T-helper 1 cell treated with Interleukin-12 subunit alpha and Interleukin-12 subunit beta and Interleukin-4 antibody, amounts not matched to agents 30 ng/mL and 1 ng/mL, for 36 hours (primary cell): Measurements from ENCODE around the gene NPIPB13. TPM values are rescaled to one million over a fixed set of nuclear protein-coding genes. Genes with fewer than 3 reads are reported as not detected.
"Not testable (repeated sequence)": the region's sequence is repeated elsewhere in the genome, so short reads cannot be mapped to it uniquely, and the experiment has no call there.

Experiments used
- intact Hi-C: fragments of 100-400 bp; cut with micrococcal nuclease; formaldehyde crosslinking; loops from one replicate; pipeline ENCODE4 v1.15.1; 2024
- total RNA-seq: library from RNA; stranded (reverse); gene quantifications from 2 replicates; pipeline ENCODE4 v1.2.3, GENCODE V29; 2022

NPIPB13 gene
- 10.8 and 19.5 TPM in 2 replicates for total RNA-seq

- intact Hi-C loops = not testable (repeated sequence)
These were observed at the start of gene NPIPB13 for GRCh38 chr16:30248379-30248778. TSS of gene NPIPB13 (minus strand) at chr16:30248479. CDS start at chr16:30245573, 2,906 bp downstream.

DNA sequence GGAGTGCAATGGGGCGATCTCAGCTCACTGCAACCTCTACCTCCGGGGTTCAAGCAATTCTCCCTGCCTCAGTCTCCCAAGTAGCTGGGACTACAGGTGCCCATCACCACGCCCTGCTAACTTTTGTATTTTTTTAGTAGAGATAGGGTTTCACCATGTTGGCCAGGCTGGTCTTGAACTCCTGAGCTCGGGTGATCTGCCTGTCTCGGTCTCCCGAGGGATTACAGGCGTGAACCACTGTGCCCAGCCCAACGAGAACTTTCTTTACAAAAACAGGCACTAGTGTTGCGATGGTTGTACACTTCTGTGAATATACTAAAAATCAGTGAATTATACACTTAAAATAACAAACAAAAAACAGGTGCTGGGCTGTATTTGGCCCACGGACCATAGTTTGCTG lies 34.1 kb upstream of the NPIPB13 start:
- intact Hi-C loops = not testable (repeated sequence)

DNA sequence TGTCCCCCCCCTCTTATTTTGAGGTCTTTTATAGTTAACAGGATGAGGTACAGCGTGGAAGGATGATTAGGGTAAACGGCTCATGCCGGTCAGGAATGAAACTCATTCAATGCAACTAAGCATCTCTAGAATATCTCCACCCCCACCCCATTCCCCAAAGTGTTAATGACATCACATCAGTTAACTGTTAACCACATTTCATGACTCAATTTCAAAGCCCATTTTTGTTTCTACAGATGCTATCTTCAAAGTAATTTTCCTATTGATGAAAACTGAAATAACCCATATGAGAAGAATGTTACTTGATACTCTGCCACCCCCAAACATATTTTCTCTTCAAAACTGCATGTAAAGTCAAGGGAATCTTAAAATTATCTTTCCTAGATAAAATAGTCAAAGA lies 30.2 kb upstream of the NPIPB13 start:
- intact Hi-C loops = not testable (repeated sequence)

GRCh38 chr16:30217082-30217481 lies 31.2 kb downstream of the NPIPB13 start:
- intact Hi-C loops = not testable (repeated sequence)

DNA sequence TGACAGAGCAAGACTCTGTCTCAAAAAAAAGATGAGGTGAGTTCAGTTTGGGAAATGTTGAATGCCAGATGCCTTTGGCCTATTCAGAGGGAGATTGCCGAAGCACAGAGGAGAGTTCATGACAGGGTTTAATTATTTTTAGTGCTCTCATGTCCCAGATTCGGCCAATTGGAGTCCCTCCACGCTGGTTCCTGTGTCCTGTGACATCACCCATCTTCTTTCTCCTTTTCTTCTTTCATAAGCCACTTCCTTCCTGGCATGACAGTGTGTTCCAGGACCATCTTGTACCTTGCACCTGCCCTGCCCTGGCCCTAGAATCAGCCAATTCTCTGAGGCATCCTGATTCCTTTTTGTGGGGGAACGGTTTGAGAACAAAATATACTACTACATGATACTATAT lies 36.9 kb downstream of the NPIPB13 start:
- intact Hi-C loops = not testable (repeated sequence)

- intact Hi-C loops = not testable (repeated sequence)
These were observed 39.2 kb downstream of the NPIPB13 start for GRCh38 chr16:30209032-30209431.

GRCh38 chr16:30207063-30207704 lies 41.1 kb downstream of the NPIPB13 start:
- intact Hi-C loops = not testable (repeated sequence)

GRCh38 chr16:30206252-30206651 lies 42.0 kb downstream of the NPIPB13 start:
- intact Hi-C loops = not testable (repeated sequence)

GRCh38 chr16:30205541-30206236 lies 42.6 kb downstream of the NPIPB13 start:
- intact Hi-C loops = not testable (repeated sequence)

DNA sequence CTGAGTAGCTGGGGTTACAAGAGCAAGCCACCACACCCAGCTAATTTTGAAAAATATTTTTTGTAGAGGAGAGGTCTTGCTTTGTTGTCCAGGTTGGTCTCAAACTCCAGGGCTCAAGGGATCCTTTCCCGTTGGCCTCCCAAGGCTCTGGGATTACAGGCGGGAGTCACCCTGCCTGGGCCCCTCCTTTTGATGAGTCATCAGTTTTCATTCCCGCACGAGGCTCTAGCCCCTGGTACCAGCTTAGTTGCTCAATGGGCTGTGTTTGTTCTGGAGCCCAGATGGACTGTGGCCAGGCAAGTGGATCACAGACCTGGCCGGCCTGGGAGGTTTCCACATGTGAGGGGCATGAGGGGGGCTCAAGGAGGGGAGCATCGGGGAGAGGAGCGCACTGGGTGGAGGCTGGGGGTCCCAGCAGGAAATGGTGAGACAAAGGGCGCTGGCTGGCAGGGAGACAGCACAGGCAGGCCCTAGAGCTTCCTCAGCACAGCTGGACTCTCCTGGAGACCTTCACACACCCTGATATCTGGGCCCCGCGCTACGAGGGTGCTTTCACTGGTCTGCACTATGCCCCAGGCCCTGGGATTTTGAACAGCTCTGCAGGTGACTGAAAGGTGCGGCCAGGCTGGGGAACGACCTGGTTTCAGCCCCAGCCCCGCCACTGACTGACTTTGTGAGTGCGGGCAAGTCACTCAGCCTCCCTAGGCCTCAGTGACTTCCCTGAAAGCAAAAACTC lies 48.5 kb downstream of the NPIPB13 start:
- intact Hi-C loops = not testable (repeated sequence)

- intact Hi-C loops = not testable (repeated sequence)
These were observed 49.2 kb downstream of the NPIPB13 start, which contains the start of gene SULT1A3 for GRCh38 chr16:30199049-30199448. TSS of gene SULT1A3 (plus strand) at chr16:30199255. CDS start at chr16:30200729, 1,474 bp downstream.

Other genes with a start within 250 kb of the NPIPB13 start
- gene DOC2A, start 237.5 kb downstream of the NPIPB13 start, total RNA-seq = not detected in 2 replicates
- not detected in 2 replicates for gene C16orf92, start 225.3 kb downstream of the NPIPB13 start, total RNA-seq
- gene TLCD3B, start 217.2 kb downstream of the NPIPB13 start, total RNA-seq = 1.4 and 2.3 TPM in 2 replicates
- 1,204 and 1,207 TPM in 2 replicates for gene ALDOA, start 182.7 kb downstream of the NPIPB13 start, total RNA-seq
- gene PPP4C, start 172.5 kb downstream of the NPIPB13 start, total RNA-seq = 147 and 149 TPM in 2 replicates
- 0.54 and 0.68 TPM in 2 replicates for gene TBX6, start 156.6 kb downstream of the NPIPB13 start, total RNA-seq
- 49.2 and 51.4 TPM in 2 replicates for gene YPEL3, start 152.3 kb downstream of the NPIPB13 start, total RNA-seq
- 7.6 and 11.2 TPM in 2 replicates for gene GDPD3, start 134.9 kb downstream of the NPIPB13 start, total RNA-seq
- 65.5 and 68.9 TPM in 2 replicates for gene MAPK3, start 125.3 kb downstream of the NPIPB13 start, total RNA-seq
- gene CORO1A, start 64.9 kb downstream of the NPIPB13 start, total RNA-seq = 1,802 and 1,829 TPM in 2 replicates
- 183 and 188 TPM in 2 replicates for gene BOLA2B, start 54.8 kb downstream of the NPIPB13 start, total RNA-seq
- 57.3 and 64.3 TPM in 2 replicates for gene SLX1A, start 54.6 kb downstream of the NPIPB13 start, total RNA-seq
- 29.2 and 31.7 TPM in 2 replicates for gene SULT1A3, start 49.2 kb downstream of the NPIPB13 start, total RNA-seq
- 84.1 and 88.8 TPM in 2 replicates for gene CD2BP2, start 106.8 kb upstream of the NPIPB13 start, total RNA-seq
- gene TBC1D10B, start 122.0 kb upstream of the NPIPB13 start, total RNA-seq = 71.1 and 72.7 TPM in 2 replicates
- not detected in 2 replicates for gene MYL11, start 126.3 kb upstream of the NPIPB13 start, total RNA-seq
- 355 and 356 TPM in 2 replicates for gene SEPTIN1, start 134.1 kb upstream of the NPIPB13 start, total RNA-seq
- 17.2 and 18.0 TPM in 2 replicates for gene ZNF48, start 146.9 kb upstream of the NPIPB13 start, total RNA-seq
- 4.9 and 5.9 TPM in 2 replicates for gene ZNF771, start 159.1 kb upstream of the NPIPB13 start, total RNA-seq
- 76.4 and 78.5 TPM in 2 replicates for gene DCTPP1, start 181.6 kb upstream of the NPIPB13 start, total RNA-seq
- 73.8 and 77.3 TPM in 2 replicates for gene SEPHS2, start 197.4 kb upstream of the NPIPB13 start, total RNA-seq
- 660 and 669 TPM in 2 replicates for gene ITGAL, start 224.3 kb upstream of the NPIPB13 start, total RNA-seq